Measurements from ENCODE around the gene PRH2.

- TF ChIP-seq CTCF (IDR thresholded peaks at IDR 0.05; ENCODE audit: insufficient read depth, low read length) (no peak), POLR2AphosphoS5 (IDR thresholded peaks at IDR 0.05; ENCODE audit: low read depth) (no peak), REST (IDR thresholded peaks at IDR 0.05; ENCODE audit: insufficient replicate concordance, low read depth) (no peak), SPI1 (IDR thresholded peaks at IDR 0.05; ENCODE audit: borderline replicate concordance, low read depth) (no peak)
These were observed 9.2 kb upstream of the PRH2 start for GRCh38 chr12:10919809-10920208.

All from HL-60 (cell line).